Sciatic nerve (tissue), 2 donors: ENCODE measurements around the gene SHANK1. TPM values are rescaled to one million over a fixed set of nuclear protein-coding genes. Genes with fewer than 3 reads are reported as not detected.

Experiments used
- ATAC-seq: fragments of 200-7000 bp; cut with Tn5 transposase; one replicate; pipeline ENCODE4 v1.9.1; 2020; ENCODE audit warnings: mild to moderate bottlenecking, moderate library complexity
- DNase-seq: peaks from one replicate; pipeline ENCODE4 v3.0.0-alpha.2; 2020; ENCODE audit warnings: low spot score
- intact Hi-C: fragments of 100-400 bp; cut with DNase I; formaldehyde crosslinking; loops from one replicate; pipeline ENCODE4 v1.14.2; 2022
- total RNA-seq: library from RNA; stranded (reverse); fragmentation: NEBNext Ultra II Directional; extraction: Animal tissue kit (Norgen Biotek cat#: 25700); gene quantifications from one replicate; pipeline ENCODE4 v1.2.1, GENCODE V29; 2021
- donor health status: DM: no; HTN: no; CAD: no.
- donor health status: DM: no; HTN: no; CAD: no.

SHANK1 gene
- total RNA-seq, 1 donor from 2014 or later, result 1.4 TPM

DNA sequence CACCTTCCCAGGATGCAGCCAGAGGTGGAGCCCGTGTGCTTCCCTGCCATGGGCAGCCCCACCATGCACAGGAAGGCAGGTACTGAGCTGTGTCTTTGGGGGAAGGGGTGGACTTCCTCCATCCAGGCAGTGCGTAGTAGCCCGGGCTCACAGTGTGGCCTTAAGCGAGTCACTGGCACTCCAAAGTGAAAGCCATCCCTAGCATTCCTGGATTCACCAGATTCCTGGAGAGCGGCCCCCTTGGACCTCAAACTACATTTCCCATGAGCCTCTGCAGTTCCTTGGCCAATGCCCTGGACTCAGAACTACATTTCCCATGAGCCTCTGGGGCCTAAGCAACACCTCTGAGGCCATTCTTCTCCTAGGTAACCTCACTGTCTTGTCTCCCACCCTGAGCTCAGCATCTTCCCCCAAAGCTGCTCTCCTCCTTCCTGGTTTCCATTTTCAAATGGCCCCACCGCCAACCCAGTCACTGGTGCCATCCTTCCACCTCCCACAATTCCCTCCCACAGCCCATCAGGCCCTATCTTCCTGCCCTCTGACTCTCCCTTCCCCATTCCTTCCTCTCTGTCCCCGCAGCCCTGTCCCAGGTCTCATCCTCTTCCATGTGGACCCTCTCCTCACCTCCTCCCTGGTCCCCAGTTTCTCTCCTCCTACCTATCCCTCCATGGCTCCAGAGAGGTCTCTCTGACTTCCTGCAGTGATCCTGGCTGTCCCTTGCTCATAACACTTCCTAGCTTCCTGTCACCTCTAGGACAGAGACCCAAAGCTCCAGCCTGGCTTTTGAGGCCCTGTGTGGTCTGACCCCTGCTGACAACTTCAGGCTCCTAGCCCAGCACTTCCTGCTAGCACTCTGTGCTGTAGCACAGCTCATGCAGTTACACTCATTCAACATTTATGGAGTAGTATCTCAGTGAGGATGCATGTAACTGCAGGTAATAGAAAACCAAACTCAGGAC lies 69.9 kb downstream of the SHANK1 start, which contains the start of gene C19orf81:
Gene C19orf81 (plus strand): TSS at position 13 of the 959 bp plus-strand sequence. CDS start 0 bp downstream, at position 13.
- ATAC-seq, result no peak
- no peak for DNase-seq
- intact Hi-C loops, result no loop called here

DNA sequence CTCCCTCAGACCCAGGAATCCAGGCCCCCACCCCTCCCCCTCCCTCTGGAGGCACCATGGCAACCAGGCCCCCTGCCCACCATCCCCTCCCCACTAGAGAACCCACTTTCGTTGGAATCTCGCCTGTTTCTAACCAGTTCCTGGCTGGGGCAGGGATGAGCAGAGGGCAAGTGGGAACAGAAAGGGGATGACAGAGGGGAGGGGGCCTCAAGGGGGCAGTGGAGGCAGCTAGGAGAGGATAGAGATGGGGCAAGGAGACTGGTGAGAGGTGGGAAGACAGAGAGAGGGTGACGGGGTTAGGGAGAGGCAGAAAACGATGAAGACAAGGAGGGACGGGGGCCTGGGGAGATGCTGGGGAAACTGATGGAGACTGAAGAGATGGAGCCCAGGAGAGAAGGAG lies 70.9 kb downstream of the SHANK1 start:
- DNase-seq (no peak), ATAC-seq (no peak)
- intact Hi-C loops, result no loop called here

DNA sequence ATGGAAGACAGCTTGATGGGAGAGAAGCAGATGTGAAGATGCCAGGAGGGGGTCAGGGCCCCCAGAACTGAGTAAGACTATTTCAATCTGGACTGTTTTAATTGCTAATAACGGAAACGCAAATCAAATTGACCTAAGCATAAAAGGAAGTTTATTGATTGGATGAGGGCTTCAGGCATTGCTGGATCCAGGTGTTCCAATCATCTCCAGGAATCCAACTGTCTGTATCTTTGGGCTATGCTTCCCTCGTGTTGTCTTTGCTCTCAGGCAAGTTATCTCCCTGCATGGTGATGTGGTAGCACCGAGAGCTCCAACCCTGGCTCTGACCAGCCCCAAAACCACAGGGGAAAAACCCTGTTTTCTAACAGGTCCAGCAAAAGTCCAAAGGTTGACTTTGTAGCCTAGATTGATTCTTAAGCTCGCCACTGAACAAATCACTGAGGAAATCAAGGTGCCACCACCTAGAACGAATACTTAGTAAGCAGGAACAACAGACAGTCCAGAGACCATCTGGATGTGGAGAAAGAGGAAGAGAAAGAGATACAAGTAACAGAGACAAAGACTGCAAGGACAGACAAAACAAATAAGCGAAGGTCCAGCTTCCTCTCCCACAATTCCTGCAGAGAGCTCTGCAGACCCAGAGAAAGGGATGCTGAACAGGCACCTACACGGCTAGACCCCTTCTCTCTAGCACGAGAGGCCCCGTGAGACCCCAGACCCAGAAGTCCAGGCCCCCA lies 71.6 kb downstream of the SHANK1 start:
- intact Hi-C loops, result no loop called here
- DNase-seq, result no peak
- ATAC-seq, result no peak

DNA sequence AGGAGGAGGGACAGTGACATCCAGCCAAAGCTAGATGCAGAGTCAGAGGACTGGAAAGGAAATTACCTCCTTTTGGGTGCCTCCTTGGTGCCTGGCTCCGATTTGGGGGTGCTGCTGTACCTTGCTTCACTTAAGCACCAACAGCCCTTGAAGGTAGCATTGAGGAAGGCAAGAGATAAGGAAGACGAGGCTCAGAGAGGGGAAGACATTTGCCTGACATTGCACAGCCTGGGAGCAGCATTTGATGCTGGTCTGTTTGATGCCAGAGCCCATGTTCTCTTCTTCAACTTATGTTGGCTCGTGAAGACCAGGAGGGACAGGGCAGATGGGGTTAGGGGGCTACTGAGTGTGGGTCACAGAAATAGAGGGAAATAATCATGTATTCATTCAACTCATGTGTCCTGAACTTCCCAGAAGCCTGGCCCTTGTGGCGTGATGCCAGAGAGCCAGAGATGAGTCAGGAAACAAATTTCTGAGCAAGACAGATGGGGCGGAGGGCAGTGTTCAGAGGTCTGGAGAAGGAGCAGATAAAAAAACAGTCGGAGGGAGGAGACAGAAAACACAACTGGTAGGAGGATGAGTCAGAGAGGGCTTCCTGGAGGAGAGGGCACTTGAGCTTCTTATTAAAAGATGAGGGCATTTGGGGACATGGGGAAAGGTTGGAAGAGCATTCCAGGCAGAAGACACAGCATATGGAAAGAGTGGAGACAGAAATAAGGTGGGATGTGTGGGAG lies 73.4 kb downstream of the SHANK1 start:
- intact Hi-C loops, result no loop called here
- DNase-seq (no peak), ATAC-seq (no peak)

DNA sequence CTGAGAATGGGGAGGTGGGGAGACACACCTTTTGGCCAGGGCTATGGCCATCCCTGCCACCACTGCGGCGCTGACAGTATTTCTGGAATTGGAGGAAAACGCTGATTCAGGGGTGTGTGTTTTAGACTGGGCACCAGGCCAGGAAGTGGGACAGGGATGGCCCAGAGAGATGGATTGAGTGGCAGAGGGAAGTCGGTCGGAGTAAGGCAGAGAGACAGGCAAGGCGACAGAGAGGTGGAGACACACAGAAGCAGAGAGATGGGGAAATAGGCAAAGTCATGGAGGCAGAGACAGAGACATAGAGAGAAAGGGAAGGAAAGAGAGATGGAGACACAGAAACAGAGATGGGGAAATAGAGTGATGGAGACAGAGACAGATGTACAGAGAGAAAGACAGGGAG lies 74.5 kb downstream of the SHANK1 start:
- DNase-seq, result no peak
- ATAC-seq, result no peak
- intact Hi-C loops, result no loop called here

DNA sequence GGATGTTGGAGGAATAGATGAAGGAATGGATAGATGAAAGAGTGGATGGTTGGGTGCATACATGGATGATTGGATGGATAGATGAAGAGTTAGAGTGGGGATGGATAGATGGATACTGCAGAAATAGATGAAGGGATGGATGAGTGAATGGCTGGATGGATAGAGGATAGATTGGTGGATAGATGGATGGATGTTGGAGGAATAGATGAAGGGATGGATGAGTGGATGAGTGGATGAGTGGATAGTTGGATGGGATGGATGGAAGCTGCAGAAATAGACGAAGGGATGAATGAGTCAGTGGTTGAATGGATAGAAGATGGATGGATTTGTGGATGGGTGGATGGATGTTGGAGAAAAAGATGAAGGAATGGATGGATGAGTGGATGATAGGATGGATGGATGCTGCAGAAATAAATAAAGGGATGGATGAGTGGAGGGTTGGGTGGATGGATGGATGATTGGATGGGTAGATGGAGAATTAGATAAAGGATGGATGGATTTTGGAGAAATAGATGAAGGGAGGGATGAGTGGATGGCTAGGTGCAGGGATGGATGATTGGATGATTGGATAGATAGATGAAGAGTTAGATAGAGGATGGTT lies 75.2 kb downstream of the SHANK1 start:
- intact Hi-C loops, result no loop called here
- ATAC-seq (no peak), DNase-seq (no peak)

DNA sequence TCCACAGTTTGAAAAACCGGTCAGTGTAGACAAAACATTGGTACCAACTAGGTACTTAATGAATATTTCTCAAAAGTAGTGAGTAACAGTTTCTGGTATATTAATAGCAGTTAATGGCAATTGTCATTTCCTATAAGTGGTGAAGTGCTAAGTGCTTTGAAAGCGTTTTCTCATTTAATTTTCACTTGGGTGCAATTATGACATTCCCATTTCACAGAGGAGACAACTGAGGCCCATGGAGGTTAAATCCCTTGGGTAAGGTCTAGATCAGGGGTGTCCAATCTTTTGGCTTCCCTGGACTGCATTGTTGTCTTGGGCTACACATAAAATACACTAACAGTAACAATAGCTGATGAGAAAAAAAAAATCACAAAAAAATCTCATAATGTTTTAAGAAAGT lies 79.2 kb downstream of the SHANK1 start:
- ATAC-seq, result no peak
- DNase-seq, result no peak
- intact Hi-C loops, result no loop called here

DNA sequence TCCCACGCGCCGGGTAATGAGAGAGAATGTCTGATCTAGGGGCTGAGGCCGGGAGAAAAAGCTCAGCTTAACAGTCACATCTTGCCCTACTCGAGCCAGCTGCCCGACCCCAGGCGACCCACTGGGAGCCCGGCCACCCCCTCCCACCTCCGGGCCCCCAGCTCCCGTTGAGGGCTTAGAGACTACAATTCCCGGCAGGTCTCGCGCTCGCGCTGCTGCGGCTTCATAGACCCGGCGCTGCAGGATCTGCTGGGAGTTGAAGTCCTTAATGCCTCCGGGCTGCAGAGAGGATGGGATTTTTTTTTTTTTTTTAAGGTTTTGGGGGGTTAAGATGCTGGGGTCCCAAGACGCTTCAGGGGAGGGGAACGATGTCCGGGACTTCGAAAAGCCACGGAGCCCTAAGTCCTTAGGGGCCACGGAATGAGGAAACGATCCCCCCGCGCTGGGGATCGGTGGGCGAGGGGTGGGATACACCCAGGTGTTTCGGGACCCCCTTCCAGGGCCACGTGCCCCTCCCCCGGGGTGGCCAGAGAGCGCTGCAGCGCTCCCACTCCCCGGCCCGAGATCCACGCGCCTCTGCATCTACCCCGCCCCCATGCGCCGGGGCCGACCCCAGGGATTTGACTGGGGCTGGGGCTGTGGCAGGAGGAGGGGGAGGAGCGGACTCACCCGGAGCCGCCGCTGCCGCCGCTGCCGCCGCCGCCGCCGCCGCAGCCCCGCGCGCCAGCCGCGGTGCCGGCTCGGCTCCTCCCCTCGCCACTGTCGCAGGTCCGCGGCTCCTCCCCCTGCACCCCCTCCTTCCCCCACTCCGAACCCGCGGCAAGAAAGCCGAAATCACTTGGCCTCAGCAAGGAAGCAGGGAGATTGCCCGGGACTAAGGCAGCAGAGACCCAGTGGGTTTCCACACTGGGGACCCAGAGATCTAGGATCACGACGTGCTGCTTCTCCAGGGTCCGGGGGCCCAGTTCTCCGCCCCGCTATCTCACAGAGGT lies 80.2 kb downstream of the SHANK1 start, which contains the start of gene SYT3:
Gene SYT3 (minus strand): TSS at position 761 of the 992 bp plus-strand sequence. CDS start 2,470 bp downstream, outside the sequence.
- intact Hi-C loops, result no loop called here
- ATAC-seq, result peak; percentile 72
- DNase-seq, result no peak

DNA sequence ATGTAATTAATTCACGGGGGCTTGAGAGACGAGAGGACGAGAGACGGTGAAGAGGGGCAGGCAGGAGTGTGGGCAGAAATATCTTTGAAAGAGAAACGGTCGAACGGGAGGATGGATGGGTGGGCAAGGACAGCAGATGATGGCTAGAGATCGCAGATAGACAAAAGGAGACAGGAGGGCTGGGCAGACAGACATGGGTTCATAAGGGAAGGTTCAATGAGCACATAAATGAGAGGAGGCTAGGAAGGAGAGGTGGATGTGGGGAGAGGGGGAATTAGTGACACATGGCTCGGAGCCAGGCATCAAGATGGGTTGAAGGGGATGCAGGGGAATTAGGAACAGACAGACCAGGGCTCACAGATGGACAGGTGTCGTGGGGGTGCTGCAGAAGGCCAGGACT lies 81.0 kb downstream of the SHANK1 start:
- DNase-seq (no peak), ATAC-seq (no peak)
- intact Hi-C loops, result no loop called here

DNA sequence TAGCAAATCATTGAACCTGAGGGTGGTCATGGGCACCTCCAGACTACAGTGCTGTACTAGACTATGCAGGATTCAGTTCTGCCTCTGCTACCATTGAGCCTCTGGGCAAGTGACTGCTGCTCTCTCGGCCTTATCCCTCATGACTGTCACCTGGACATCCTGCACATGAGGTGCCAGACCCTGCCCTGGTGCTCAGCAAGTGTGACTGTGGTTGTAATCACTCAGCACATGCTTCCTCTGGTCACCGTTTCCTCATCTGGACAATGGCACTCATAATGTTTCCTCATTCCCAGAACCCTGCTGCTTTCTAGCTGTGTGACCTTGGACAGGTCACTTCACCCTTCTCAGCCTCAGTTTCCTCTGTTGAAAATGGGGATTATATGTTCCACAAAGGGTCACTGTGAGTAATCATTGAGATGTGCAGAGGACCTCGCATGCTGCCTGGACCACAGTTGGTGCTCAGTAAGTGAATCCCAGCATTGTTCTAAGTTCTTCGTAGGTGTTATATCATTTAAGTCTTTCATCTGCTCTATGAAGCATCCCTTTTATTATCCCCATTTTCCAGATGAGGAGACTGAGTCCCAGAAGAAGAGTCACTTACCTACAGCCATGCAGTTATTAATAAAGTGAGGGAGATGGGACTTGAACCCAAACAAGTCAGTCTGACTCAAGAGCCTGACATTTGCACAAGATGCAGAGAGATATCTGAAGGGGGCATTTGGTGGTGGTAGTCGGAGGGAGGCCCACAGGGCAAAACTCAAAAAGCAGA lies 83.1 kb downstream of the SHANK1 start:
- DNase-seq (no peak), ATAC-seq (no peak)
- intact Hi-C loops, result no loop called here

DNA sequence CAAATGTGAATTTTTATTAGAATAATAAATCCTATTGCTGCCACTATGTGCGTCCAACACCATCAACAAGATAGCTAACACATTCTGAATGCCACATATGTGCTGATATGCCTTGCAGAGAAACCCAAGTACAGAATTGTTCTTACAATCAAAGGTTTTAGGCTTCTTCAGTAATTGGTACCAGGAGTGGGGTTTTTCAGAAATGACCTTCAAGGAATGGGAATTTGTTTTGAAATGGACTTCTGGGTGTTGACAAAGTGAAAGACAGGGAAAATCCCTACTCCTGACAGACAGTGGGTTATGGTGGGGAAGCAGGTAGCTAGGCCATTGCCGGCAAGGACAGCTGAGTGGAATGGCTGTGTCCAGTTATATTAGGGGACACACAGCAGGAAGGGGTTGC lies 85.6 kb downstream of the SHANK1 start:
- intact Hi-C loops, result no loop called here
- no peak for ATAC-seq
- no peak for DNase-seq

DNA sequence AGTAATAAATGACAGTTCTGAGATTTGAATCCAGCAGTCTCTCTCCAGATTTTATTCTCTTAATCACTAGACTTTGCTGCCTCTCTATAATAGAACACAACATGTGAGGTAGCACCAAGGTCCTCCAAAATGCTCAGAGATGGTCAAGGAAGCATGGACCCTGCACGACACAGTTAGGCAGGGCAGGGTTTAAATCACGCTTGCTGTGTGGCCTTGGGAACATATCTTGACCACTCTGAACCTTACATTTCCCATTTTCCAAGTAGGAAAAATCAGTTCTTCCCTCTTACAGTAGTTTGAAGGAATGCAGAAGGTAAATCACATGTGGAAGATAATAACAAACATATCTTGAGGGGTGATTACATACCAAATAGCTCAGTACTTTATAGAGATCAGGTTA lies 86.2 kb downstream of the SHANK1 start:
- DNase-seq, result no peak
- no peak for ATAC-seq
- intact Hi-C loops, result no loop called here

DNA sequence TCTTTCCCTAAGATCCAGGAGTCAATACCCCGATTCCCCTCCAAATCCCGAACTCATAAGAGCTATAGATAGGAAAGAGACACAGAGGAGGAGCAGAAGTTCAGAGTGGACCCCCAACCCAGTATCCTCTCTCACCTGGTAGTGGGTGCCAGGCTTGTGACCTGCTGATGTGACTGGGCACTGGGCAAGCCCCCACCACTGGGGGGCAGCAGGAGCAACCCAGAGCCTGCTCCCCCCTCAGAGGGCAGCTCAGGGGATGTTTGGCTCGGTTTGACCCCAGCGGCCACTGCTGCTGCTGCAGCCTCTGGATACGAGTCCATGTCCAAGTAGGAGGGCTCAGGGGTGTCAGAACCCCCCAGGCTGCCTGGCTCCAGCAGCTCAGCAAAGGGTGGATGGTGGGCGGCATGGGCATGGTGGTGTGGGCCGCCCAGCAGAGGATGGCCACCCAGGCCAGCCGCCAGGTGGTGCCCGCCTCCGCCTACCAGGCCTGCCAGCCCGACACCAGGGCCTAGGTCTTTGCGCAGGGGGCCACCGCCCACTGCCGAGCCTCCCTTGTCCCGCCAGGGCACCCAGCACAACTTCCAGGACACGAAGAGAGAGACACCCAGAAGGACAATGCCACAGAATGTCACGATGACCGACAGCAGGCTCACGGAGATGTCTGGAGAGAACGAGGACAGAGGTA lies 87.3 kb downstream of the SHANK1 start:
- ATAC-seq (no peak), DNase-seq (no peak)
- intact Hi-C loops, result no loop called here

DNA sequence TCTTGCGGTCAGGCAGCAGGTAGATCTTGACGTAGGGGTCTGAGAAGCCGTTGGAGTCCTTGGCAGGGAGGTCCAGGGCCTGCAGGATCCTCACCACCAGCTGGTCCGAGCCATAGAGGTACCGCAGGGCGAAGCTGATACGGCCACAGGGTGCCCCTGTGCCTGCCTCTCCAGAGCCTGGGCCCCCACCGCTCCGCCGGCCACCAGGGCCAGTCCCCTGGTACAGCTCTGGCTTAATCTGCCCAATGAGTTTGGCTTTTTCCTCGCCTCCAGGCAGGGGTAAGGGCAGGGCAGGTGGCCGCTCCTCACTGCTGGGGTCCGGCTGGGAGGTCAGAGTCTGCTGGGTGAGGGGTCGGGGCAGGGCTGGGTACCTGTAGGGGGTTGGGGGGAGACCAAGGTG lies 89.8 kb downstream of the SHANK1 start:
- no peak for ATAC-seq

DNA sequence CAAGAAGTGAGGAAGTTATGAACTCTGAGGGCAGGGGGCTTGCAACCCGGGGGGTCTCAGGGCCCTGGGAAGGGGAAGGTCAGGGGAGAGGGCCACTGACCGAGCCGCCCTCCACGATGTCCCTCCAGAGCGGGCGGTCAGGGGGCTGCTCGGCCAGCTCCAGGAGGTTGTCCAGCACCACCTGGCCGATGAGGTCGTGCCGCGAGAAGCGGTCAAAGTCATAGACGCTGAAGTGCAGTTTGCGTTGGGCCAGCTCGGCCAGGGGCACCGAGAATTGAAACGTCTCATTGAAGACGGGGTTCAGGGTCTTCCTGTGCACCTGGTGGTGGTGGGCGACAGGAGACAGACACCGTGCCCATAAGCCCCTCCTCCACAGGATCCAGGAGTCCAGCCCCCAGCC lies 90.4 kb downstream of the SHANK1 start:
- ATAC-seq, result no peak
- intact Hi-C loops, result no loop called here

More for the DNA sequence above, 89.8 kb downstream of the SHANK1 start:
- intact Hi-C loops, result no loop called here
- no peak for DNase-seq

DNA sequence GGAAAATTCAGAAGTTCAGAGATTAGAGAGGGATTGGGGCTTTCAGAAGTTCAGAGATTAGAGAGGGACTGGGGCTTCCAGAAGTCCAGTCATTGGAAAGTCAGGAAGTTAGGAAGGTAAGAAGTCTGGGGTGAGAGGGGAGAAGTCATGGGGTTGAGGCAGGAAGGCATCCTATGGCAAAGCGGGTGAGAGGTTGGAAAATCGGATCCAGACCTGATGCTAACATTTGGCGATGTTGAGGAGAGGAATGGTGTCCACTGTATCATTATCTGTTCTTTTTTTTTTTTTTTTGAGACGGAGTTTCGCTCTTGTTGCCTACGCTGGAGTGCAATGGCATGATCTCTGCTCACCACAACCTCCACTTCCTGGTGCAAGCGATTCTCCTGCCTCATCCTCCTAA lies 91.1 kb downstream of the SHANK1 start:
- ATAC-seq (no peak), DNase-seq (no peak)
- intact Hi-C loops, result no loop called here

More for the DNA sequence above, 90.4 kb downstream of the SHANK1 start:
- no peak for DNase-seq

DNA sequence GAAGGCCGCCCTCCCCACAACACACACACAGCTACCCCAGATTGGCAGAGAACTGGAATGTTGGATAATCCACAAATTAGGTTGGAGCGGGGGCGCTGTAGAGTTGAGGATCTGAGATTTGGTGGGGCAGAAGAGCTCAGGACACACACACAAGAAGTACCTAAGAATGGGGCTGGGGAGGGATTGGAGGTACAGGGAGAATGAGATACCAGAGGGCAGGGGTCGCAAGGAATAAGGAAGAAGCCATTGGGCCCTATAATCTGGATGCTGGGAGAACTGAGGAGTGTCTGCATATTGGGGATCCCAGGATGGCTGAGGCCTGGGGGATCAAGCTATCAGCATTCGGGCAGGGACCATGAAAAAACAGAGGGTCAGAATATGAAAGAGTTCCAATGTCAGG lies 91.5 kb downstream of the SHANK1 start:
- intact Hi-C loops, result no loop called here
- DNase-seq (no peak), ATAC-seq (no peak)
